HG03520 (cell line): Measurements from ENCODE around the gene ARHGAP28.
"Not testable (repeated sequence)": the region's sequence is repeated elsewhere in the genome, so short reads cannot be mapped to it uniquely, and the experiment has no call there.

Experiments used
- ATAC-seq: cut with Tn5 transposase; IDR thresholded peaks from one replicate; pipeline ENCODE4 v1.9.1; 2021; ENCODE audit warnings: mild to moderate bottlenecking, moderate library complexity; ENCODE audit not compliant: unreplicated experiment

The ARHGAP28 gene

DNA sequence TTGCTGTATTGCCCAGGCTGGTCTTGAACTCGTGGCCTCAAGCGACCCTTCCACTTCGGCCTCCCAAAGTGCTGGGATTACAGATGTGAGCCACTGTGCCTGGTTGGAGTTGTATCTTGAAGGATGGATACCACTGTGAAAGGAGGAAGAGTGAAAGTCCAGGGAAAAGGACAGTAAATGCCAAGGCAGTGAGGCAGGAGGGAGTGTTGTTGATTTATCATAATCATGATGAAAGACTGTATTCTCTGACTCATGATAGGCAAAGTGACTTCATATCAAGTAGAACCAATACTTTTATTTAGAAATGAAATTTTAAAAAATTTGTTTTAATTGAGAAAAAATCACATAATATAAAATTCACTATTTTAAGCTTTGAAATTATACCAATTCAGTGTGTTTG, 162.3 kb downstream of the ARHGAP28 start:
- ATAC-seq: no peak

DNA sequence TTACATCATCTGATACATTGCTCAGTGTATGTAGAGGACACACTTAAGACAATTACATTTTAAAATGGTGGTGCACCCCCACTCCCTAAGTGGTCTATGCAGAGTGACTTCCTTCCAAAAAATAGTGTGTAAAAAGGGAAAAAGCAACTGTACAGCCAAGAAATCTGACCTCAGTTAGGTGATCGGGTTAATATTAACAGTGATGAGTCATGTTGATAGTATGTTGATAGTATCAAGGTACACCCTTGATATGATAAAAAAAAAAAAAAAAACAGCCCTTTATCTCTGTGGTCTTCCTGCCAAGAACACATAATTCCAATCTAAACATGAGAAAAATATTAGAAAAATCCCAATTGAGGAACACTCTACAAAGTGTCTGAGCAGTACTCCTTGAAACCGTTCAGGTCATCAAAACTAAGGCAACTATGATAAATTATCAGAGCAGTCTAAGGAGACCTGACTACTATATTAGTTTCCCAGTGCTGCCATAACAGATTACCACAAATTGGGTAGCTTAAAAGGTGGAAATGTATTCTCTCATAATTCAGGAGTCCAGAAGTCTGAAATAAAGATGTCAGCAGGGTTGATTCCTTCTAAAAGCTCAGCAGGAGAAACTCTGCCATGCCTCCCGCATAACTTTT, 171.9 kb downstream of the ARHGAP28 start:
- ATAC-seq: no peak

DNA sequence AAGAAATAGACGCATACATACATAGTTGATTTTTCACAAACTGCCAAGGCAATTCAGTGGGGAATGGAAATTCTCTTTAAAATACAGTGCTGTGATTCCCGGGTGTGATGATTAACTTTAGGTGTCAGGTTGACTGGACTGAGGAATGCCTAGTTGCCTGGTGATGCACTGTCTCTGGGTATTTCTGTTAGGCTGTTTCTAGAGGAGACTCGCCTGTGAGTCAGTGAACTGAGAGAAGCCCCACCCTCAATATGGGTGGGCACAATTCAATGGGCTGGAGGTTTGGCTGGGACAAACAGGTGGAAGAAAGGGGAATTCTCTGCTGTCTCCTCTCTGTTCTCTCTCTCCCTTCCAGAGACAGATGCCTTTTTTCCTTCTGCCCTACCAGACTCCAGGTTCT, 187.6 kb downstream of the ARHGAP28 start:
- ATAC-seq: no peak

DNA sequence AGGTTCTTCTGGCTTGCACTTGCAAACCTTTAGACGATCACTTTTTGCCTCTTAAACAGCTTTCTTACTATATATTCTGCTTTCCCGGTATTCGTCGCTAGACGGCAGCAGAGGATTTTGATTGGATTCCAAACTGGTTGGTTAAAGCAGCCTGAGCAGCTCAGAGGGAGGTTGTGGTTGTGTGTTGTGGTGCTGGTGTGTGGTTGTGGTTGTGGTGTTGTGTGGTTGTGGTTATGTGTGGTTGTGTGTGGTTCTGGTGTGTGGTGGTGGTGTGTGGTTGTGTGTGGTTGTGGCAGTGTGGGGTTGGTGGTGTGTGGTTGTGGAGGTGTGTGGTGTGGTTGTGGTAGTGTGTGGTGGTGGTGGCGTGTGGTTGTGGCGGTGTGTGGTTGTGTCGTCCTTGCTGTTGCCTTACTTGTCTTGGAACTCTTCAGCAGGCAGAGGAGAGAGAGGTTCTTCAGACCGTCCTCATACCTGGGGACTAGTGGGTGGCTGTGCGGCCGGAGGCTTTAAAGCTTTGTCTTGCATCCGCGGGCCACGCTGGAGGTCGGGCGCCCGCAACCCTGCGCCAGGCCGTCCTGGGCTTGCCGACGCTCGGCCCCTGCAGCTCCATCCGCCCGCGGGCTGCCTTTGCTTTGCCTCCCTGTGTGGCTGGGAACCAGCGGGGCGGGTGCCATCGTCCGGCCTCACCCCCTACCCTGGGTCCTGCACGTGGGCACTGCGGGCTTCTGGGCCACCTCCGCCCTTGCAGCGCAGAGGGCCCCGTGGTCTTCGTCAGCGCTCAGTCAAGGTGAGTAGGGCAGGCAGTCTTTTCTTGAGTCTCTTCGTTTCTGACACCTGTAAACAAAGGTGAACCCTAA, 190.8 kb downstream of the ARHGAP28 start:
- no peak for ATAC-seq

DNA sequence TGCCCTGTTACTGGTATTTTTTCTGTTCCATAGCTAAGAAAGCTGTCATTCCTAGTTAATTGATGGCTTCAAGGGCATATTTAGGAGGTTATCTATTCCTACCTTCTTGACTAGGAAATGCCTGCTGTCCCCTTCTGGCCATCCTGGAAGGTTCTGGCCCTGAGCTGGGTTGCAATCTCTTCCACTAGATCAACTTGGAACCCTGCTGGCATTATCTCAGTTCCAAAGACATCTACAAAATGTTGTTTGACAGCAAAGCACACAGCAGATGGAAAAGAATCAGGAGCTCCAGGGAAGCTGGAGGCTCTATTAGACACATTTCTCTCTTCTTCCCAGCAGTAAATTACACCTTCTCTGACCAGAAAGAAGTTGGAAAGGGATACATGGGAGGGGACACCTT, 192.1 kb downstream of the ARHGAP28 start:
- no peak for ATAC-seq

DNA sequence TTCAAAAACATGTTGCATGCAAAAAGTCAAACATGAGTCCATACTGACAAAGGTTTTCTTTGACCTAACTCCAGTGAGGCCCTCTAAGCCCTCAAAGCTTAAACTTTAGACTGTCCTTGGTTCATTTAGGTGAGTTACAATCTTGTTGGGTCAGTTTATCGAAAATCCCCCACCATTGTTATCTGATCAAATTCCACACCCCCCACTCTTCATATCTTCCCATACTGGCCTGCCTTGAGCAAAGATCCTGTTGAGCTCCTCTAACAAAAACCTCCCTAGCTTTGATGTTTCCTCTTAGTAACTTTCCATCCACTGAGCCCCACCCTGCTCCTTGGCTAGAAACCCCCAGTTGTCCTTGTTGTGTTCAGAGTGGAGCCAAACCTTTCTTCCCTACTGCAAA, 193.7 kb downstream of the ARHGAP28 start:
- no peak for ATAC-seq

DNA sequence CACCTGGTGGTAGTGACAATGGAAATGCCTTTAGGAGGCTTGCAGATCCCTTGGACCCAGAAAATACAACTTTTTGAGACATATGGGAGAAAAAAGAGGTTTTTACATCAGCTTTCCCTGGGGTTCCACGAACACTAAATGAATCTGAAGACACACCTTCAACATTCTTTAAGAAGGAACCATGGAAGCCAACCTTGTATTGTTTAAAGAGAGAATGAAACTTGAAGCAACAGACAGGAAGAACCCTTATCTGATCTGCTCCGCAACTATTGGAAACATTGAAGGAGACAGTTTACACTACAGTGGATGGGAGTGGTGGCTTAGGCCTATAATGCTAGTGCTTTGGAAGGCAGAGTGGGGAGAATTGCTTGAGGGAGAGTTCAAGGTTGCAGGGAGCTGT, 197.6 kb downstream of the ARHGAP28 start:
- ATAC-seq: no peak

DNA sequence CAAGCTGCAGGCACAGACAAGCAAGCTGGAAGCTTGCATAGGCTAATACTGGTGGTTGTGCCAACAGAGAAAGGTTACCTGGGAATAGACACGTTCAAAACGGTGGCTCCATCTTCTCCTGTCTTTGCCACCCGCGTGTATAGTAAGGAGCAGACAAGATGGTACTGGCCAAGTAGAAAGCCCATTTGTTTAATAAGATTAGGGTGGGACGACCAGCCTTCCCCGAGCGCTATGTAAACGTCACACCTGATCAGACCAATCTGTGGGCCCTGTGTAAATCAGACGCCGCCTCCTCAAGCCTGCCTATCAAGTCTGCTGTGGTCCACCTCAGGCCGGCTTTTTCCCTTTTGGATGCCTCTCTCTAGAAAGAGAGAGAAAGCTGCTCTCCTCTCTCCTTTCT, 198.8 kb downstream of the ARHGAP28 start:
- no peak for ATAC-seq

DNA sequence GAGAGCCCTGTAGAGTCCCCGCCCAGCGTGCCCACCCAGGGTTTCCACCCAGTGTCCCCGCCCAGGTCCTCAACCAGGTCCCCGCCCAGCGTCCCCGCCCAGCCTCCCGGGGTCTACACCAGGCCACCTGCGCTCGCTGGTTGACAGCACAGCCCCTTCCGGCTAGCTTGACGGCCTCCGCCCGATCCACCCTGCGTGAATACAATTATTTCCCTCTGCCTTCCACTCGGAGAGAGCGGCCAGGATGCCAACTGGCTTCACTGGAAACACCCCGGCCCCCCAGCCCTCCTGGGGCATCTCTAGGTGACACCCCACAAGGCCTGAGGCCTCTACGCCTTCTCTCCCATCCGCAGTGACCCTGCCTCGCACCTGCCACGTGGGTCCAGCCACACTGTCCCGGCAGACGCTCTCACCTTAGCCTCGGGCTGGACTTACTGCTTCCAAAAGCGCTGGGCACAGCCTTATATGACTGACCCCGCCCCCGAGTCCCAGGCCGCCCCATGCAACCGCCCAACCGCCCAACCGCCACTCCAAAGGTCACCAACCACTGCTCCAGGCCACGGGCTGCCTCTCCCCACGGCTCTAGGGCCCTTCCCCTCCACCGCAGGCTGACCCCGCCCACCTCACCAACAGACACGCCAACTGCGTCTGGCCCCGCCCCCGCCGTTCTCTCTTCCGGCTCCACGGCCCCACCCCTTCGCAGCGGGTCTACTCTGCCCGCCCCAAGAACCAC, 200.0 kb downstream of the ARHGAP28 start:
- no peak for ATAC-seq

DNA sequence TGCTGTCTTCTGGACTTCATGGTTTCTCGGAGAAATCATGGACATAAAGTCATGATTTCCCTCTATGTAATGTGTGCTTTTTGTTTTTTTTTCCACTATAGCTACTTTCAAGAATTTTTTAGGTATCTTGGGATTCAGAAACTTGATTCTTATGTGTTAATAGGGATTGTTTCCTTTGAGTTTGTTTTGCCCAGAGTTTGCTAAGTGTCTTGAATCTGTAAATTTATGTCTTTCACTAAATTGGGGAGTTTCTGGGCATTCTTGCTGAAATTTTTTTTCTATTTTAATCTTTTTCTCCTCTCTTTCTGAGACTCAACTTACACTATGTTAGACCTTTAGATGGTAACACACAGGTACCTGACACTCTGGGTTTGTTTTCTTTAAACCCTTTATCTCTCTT, 205.3 kb downstream of the ARHGAP28 start:
- no peak for ATAC-seq

DNA sequence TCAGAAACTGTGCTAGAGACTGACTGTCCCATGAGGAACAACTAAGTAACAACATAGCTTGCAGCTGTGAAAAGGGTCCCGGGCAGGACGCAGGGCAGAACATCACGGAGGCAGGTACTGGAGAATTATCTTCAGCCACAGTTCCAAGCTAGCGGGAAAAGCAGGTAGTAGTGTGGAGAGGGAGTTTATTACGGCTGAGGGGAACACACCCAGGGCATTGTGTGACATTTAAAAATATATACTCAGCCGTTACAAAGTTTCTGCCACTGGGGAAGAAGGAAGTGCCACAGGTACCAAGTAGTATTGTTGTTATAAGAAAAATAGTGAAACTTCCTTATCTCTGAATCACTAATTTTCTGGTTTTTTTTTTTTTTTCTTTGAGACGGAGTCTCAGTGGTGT, 208.5 kb downstream of the ARHGAP28 start:
- no peak for ATAC-seq

DNA sequence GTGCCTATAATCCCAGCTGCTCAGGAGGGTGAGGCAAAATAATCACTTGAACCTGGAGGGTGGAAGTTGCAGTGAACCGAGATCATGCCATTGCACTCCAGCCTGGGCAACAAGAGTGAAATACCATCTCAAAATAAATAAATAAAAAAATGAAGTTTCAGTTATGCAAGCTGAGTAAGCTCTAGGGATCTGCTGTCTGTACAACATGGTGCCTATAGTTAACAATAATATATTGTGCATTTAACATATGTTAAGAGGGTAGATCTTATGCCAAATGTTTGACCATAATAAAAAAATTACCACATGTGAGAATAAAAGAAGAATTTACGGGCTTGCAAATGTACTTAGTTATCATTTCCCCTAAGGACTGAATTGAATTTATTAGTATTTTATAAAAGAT, 208.9 kb downstream of the ARHGAP28 start:
- ATAC-seq: not testable (repeated sequence)

DNA sequence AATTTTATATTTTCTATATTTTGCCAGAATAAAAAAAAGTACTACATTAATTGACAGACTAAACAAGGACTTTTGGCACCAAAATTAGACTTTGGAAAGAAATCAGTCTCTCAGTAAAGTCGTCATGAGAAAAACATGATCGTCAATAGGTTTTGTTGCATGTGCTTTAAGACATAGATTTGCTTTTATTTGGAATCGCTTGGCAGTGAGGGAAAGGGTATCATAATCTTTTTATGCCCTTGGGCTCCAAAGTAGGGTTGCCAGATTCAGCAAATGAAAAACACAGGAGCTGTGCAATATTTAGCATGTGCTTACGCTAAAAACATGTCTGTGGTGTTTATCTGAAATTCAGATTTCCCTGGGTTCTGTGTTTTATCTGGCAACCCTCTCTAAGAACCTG, 210.5 kb downstream of the ARHGAP28 start:
- no peak for ATAC-seq

DNA sequence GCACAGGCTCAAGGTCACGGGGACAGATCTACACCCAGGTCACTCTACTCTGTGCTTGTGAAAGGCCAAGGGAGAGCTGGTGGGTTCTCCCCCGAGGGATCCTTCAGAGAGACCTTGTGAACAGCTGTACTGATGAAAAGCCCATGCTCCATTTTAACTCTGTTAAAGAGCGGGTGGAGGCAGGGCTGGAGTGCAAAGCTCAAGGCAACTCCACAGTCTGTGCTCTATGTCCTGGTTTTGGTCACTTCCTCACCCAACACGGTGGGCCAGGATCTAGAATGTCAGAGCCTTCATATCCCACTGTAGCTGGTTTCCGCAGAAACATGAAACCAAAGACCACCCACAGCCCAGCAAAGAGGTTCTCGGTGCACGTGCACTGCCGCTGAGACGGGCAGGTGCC, 210.9 kb downstream of the ARHGAP28 start:
- ATAC-seq: no peak

DNA sequence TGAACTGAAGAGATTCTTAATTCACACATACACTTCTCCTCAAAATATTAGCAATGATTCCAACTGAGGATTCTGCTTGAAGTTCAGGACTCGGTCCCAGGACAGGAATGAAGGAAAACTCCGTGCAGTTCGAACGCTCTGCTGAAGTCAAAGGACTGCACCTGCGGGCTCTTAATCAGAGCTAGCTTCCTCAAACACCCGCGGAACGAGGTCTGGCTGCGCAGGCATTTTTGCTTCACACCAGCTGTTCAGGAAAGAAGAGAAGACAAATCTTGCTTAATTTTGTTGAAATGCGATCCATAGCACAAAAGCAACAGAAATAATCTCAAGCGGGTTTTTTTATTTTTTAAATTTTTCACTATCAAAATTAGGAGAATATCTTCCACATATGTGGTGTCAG, 212.5 kb downstream of the ARHGAP28 start:
- ATAC-seq: no peak

DNA sequence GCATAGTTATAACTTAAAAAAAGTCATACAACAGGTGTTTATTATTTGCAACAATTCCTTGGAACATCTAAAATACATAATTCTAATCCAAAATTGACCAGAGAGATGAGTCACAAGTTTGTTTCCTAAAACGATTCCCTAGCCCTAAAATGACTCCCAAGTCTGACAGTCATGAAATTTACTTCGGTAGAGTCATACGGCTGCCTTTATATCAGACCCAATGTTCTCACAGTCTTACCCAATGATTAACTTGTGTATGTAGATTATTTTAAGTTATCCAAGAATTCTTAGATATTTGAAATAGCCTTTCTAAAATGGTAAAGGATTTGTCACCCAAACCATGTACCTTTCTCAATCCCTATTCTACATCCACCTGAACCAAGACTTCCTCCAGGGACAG, 213.2 kb downstream of the ARHGAP28 start:
- ATAC-seq: no peak

DNA sequence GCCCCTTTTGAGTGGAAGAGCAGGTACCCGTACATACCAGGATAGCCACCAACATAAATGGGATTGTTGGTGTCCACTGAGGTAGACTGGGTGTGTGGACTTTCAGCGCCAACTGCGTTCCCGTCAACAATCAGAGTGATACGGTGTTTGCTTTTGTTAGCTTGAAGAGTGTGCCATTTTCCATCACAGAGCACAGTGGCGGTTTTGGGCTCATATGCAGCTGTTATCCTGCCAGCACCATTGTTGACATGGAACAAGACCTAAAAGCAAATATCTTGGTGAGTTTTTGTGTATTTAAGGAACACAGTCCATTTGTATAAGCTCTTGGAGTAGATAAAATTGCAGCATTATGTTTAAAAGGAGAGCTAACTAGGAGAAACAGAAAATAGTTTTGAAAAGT, 213.6 kb downstream of the ARHGAP28 start:
- ATAC-seq: no peak

DNA sequence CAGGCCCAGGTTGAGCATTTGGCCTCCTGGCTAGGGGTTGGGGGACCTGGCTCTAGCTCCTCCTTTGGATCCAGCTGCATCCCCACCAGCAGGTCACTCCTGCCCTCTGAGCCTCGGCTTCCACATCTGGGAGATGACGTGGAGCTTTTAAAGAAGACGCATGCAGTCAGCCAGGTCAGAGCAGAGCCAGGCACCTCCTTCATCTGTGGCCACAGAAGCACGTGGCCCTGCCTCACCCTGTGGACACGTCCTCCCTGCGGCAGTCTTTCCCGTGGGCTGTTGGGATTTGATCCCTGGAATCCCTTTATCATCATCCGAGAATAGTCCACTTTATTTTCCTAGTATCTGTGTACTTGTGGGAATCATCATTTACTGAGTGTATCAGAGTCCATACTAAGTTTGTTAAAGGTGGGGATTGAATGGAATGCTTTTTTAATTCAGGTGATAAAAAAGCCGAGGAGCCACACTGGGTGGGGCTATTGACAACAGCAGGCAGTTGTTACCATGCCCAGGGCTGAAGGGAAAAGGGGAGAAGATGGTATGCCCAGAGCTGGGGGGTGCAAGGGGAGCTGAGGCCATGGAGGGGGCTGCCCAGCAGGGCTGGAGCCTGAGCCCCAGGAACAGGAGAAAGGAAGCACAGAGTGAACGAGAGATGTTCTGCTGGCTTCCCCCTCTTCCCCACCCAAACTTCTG, 218.0 kb downstream of the ARHGAP28 start:
- no peak for ATAC-seq

DNA sequence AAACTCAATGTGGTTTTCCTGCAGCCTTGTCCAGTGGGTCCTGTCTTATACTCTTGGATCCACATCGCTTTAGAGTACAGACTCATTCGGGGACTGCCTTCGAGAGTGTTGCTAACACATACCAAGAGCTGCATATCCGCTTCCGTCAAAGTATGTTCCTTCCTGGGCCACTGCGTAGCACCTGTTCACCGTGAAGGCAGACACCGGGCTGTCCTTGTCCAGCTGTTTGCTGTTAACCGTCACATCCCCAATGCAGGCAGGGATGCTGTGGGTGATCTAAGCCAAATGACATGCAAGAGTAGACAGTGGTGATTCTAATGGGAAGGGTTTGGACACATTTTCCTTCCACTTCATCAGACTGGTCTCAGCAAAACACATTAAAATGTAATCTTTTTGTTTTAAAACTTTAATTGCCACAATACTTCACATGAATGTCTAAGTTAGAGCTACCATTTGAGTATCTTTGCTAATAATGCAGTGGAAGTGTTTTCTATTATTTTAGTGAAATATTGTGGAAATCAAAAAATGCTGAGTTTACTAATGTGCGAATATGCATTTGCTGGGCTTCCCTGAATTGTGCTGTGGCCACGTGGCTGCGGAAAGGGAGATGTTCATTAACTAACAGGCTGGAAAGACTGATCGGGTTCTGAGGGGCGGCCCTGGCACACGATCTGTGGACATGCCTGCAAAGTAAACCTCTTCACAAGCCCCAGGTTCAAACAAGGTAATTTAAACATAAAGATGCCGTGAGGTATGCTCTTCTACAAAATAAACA, 219.0 kb downstream of the ARHGAP28 start:
- no peak for ATAC-seq

DNA sequence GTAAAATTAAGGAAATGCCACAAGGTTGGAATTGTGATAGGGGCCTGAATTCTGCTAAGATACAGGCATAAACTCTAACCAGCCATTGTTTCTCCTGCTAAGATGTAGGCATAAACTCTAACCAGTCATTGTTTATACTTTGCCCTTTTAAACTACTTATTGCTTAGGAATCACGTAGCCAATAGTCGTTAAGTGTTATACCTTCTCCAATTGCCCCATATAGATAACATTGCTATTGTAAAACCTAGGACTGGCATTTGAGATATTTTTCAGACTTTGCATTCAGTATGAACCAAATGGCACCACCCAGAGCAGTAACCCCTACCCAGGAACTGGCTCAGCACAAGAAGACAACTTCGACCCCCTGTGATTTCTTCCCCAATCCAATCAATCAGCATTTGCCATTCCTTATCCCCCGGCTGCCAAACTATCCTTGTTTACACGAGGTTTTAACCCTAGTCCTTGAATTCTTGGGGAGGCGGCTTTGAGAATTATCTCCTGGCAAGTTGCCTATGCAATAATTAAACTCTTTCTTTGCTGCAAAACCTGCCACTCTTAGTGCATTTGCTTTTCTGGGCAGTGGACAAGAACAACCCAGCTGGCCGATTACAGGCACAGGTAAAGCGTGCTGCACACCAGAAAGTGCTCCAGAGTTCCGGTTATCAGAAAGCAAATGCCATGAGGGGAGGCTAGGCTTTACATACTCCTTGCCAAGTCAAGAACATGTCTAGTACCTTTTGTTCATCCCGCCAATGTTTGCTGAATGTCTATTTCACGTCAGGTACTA, 220.5 kb downstream of the ARHGAP28 start:
- ATAC-seq: no peak
